K562 (cell line): ENCODE results near the gene MAP3K12. TPM values are rescaled to one million over a fixed set of nuclear protein-coding genes. Genes with fewer than 3 reads are reported as not detected.

Experiments used
- ATAC-seq: fragments of 200-7000 bp; cut with Tn5 transposase; 3 replicates; pipeline ENCODE4 v1.9.1; 2020; ENCODE audit warnings: moderate library complexity
- BruUV-seq: library from RNA; stranded (reverse); fragments of 400-500 nt; replicated peaks from 2 replicates; lab custom pipeline; 2021; lab: Mats Ljungman, UMichigan
- CTCF ChIA-PET: fragments of 300-600 bp; formaldehyde crosslinking; extraction: SDS; loops from one replicate; lab custom pipeline; 2021; ENCODE audit warnings: low intra/inter-chr PET ratio; lab: Yijun Ruan, JAX
- POLR2A ChIA-PET: fragments of 300-600, 350-650 bp; sonication (Branson Sonifier 250); formaldehyde crosslinking; extraction: SDS; loops from one replicate; lab custom pipeline; 2021; ENCODE audit warnings: antibody characterized with exemption, inconsistent platforms; lab: Yijun Ruan, JAX
- DNase-seq, 4 experiments: peaks; one replicate each; pipeline versions ENCODE4 v3.0.0 to v3.0.0-alpha.2; 2011 to 2018; ENCODE audit warnings: low spot score in 3 of 4, mixed read lengths in 3 of 4; ENCODE audit errors: extremely low read depth in 1 of 4
- FAIRE-seq: peaks from 2 replicates; lab custom pipeline; 2011; peaks lifted over from hg19 to GRCh38; lab: Jason Lieb, UNC
- H2AFZ ChIP-seq: 2 replicates; pipeline ENCODE4 v1.6.0; 2011; ENCODE audit warnings: low read depth, low read length, control low read depth, inconsistent platforms
- H3K27ac ChIP-seq: fragments of 200-600 bp; 3 replicates; pipeline ENCODE4 v1.8.0; 2011; ENCODE audit warnings: low read depth, mild to moderate bottlenecking, control low read depth, inconsistent platforms, low read length, moderate library complexity, mixed read lengths; ENCODE audit errors: extremely low read depth
- H3K27me3 ChIP-seq, 2 experiments: fragments of 300-600 bp in 1 of 2; 2 replicates in 1 of 2; 3 replicates in 1 of 2; pipeline versions ENCODE4 v1.6.0 to v1.8.0; 2011; ENCODE audit warnings: inconsistent platforms in 2 of 2, low read length in 2 of 2, mild to moderate bottlenecking in 1 of 2, mixed read lengths in 1 of 2, moderate library complexity in 1 of 2; ENCODE audit not compliant: control insufficient read depth in 2 of 2, insufficient read depth in 2 of 2
- H3K36me3 ChIP-seq: fragments of 300-600 bp; 3 replicates; pipeline ENCODE4 v1.8.0; 2011; ENCODE audit warnings: mild to moderate bottlenecking, low read length, inconsistent platforms; ENCODE audit not compliant: control insufficient read depth, insufficient read depth
- H3K4me1 ChIP-seq, 2 experiments: fragments of 200-600 bp in 1 of 2; replicated peaks in 1 of 2; 2 replicates in 1 of 2; 3 replicates in 1 of 2; pipeline versions ENCODE4 v1.5.1 to v1.8.0; 2011; ENCODE audit warnings: inconsistent platforms in 2 of 2, low read length in 2 of 2, mild to moderate bottlenecking in 1 of 2, mixed read lengths in 1 of 2, moderate library complexity in 1 of 2; ENCODE audit not compliant: control insufficient read depth in 2 of 2, insufficient read depth in 2 of 2
- H3K4me2 ChIP-seq: 2 replicates; pipeline ENCODE4 v1.6.1; 2011; ENCODE audit warnings: low read length, control low read depth, inconsistent platforms, mixed read lengths; ENCODE audit not compliant: insufficient read depth
- H3K4me3 ChIP-seq: fragments of 200-600 bp; sonication (generic), shearing (Covaris generic); 2 replicates; pipeline ENCODE4 v1.5.1; 2016; ENCODE audit warnings: control low read depth, inconsistent platforms
- H3K79me2 ChIP-seq: fragments of 200-600 bp; 3 replicates; pipeline ENCODE4 v1.8.0; 2011; ENCODE audit warnings: low read length, inconsistent platforms; ENCODE audit not compliant: control insufficient read depth, insufficient read depth
- H3K9ac ChIP-seq, 2 experiments: 2 replicates each; pipeline versions ENCODE4 v1.6.0 to v1.6.1; 2011; ENCODE audit warnings: low read depth in 2 of 2, low read length in 2 of 2, control low read depth in 1 of 2, inconsistent platforms in 1 of 2, mild to moderate bottlenecking in 1 of 2, mixed read lengths in 1 of 2; ENCODE audit not compliant: insufficient read depth in 1 of 2
- H3K9me1 ChIP-seq: one replicate; pipeline ENCODE4 v1.6.0; 2011; ENCODE audit warnings: inconsistent platforms, mild to moderate bottlenecking, low read length, moderate library complexity; ENCODE audit not compliant: control insufficient read depth, insufficient read depth
- H3K9me3 ChIP-seq: replicated peaks from 2 replicates; pipeline ENCODE4 v1.5.1; 2011; ENCODE audit warnings: low read depth, low read length, inconsistent platforms; ENCODE audit not compliant: control insufficient read depth, insufficient read depth
- H4K20me1 ChIP-seq: replicated peaks from 2 replicates; pipeline ENCODE4 v1.6.1; 2011; ENCODE audit warnings: low read length, inconsistent platforms, mixed read lengths; ENCODE audit not compliant: control insufficient read depth, insufficient read depth
- HDAC8 ChIP-seq: fragments of 450-650 bp; IDR thresholded peaks from 2 replicates; pipeline ENCODE4 v1.6.1; 2016; ENCODE audit warnings: mild to moderate bottlenecking, missing genetic modification characterization, moderate library complexity, missing compliant biosample characterization
- POLR2AphosphoS2 ChIP-seq: IDR thresholded peaks from 2 replicates; pipeline ENCODE4 v1.6.1; 2012; ENCODE audit warnings: low read length, improper control_type of control experiment
- POLR2AphosphoS5 ChIP-seq: IDR thresholded peaks from 2 replicates; pipeline ENCODE4 v1.6.1; 2011; ENCODE audit warnings: mild to moderate bottlenecking, low read depth, low read length, moderate library complexity; ENCODE audit not compliant: control insufficient read depth, insufficient read depth
- SP2 ChIP-seq: IDR thresholded peaks from 2 replicates; pipeline ENCODE4 v1.6.1; 2011; ENCODE audit warnings: mild to moderate bottlenecking, low read depth, low read length, moderate library complexity; ENCODE audit not compliant: poor library complexity, severe bottlenecking; ENCODE audit errors: extremely low read depth
- THRAP3 ChIP-seq: fragments of 450-650 bp; IDR thresholded peaks from 2 replicates; pipeline ENCODE4 v1.6.1; 2016; ENCODE audit warnings: mild to moderate bottlenecking, inconsistent platforms, borderline replicate concordance
- ZBTB33 ChIP-seq: sonication (generic); formaldehyde crosslinking; IDR thresholded peaks from 2 replicates; pipeline ENCODE4 v1.8.1; 2023; ENCODE audit warnings: mild to moderate bottlenecking, missing genetic modification reagents
- WGBS: fragments of 100-300 bp; shearing (Covaris generic); methylation state at CpG from one replicate; pipeline ENCODE4 v1.1.6; 2016; ENCODE audit warnings: low coverage, mixed read lengths; ENCODE audit not compliant: insufficient coverage; ENCODE audit errors: missing lambda C conversion rate; 5-methylcytosine and 5-hydroxymethylcytosine counted together
- in situ Hi-C: fragments of 300-500 bp; cut with MboI; formaldehyde crosslinking; loops from 4 replicates; pipeline ENCODE4 v1.15.0; 2018; ENCODE audit warnings: inconsistent platforms, mixed read lengths
- intact Hi-C: fragments of 100-400 bp; cut with micrococcal nuclease; formaldehyde crosslinking; loops from 2 replicates; pipeline ENCODE4 v1.14.2; 2022
- polyA plus RNA-seq, 8 experiments: library from polyadenylated mRNA; depleted of rRNA in 4 of 8; stranded (reverse) in 5 of 8; unstranded in 3 of 8; fragments of >200 nt; fragmentation: Nextera tagmentation in 2 of 8; fragmentation: Illumina TruSeq in 1 of 8; extraction: Ambion mirVana in 2 of 8; extraction: Trizol in 1 of 8; gene quantifications; 2 replicates each; pipeline versions ENCODE4 v1.2.1 to v1.2.3, GENCODE V29; 2011 to 2014; ENCODE audit warnings: inconsistent platforms in 1 of 8, missing spikeins in 1 of 8
- total RNA-seq, 7 experiments: library from RNA; depleted of rRNA in 6 of 7; stranded (reverse); fragments of >200 nt in 6 of 7; fragmentation: Illumina TruSeq in 2 of 7; extraction: Trizol in 2 of 7; gene quantifications; 2 replicates each; pipeline versions ENCODE4 v1.2.1 to v1.2.3, GENCODE V29; 2011 to 2021; ENCODE audit warnings: low replicate concordance in 1 of 7

MAP3K12 gene
- total and polyA plus RNA-seq, 9 of the 15 experiments (the other 6 are each of a cell fraction or from before 2014, with no cell fraction given): 0.10 to 2.4 (median 1.6) TPM

- Histone ChIP-seq H3K27me3 (no peaks in the 10 kb centered on the region), H3K4me3 (no peak overlapping the region), H3K4me2 (no peak overlapping the region), H3K9ac (no peak overlapping the region), H2AFZ (no peak overlapping the region), H3K9me3 (no peaks in the 10 kb centered on the region), H4K20me1 (peaks cover 8% of the 10 kb centered on the region), H3K9me1 (peaks cover 3% of the 10 kb centered on the region)
- no peak for FAIRE-seq
- WGBS: 91% methylated on average over 10 of the region's 10 CpGs
- in situ Hi-C loops: no loop called here
- POLR2A ChIA-PET: interaction anchor here (0.5 to 7.1 kb wide), 4 partner anchors 8 to 177 kb away, joined by 3 to 99 read pairs (median 4); partner anchors contain the start of gene TARBP2
- TF ChIP-seq ZBTB33 (CRISPR knock-in tag): no peak
- TF ChIP-seq SP2: no peak
- no peak for TF ChIP-seq THRAP3
- no peak for TF ChIP-seq HDAC8 (tag)
- TF ChIP-seq POLR2AphosphoS5: 0 out of 2 replicates have a peak, but pooled peaks have one; percentile 4
- peak; percentile 36; the same call in 1 of the 2 replicates for TF ChIP-seq POLR2AphosphoS2
- TF ChIP-seq, all 486 proteins: peak for 2
- Histone ChIP-seq H3K27ac (no peak overlapping the region), H3K4me1 (peaks cover 0 to 15% of the 10 kb centered on the region in 2 experiments; a peak in 1 of 5 replicates), H3K36me3 (peaks cover 62% of the 10 kb centered on the region), H3K79me2 (0 out of 3 replicates have a peak, but pooled peaks cover 3% of the 10 kb centered on the region)
- intact Hi-C loops: no loop called here
- CTCF ChIA-PET: no interaction called here
- ATAC-seq: no peak
- DNase-seq: no peak
- BruUV-seq: no TSS peak
Measured at GRCh38 chr12:53485955-53486735, 13.1 kb downstream of the MAP3K12 start.
